Thoracic aorta (tissue), 2 donors: ENCODE results near the gene RFC1. TPM values are rescaled to one million over a fixed set of nuclear protein-coding genes. Genes with fewer than 3 reads are reported as not detected.
"Not testable (repeated sequence)": the region's sequence is repeated elsewhere in the genome, so short reads cannot be mapped to it uniquely, and the experiment has no call there.

Experiments
- ATAC-seq: fragments of 150-250 bp; one replicate; pipeline ENCODE4 v1.8.0; 2017; ENCODE audit warnings: low read depth; ENCODE audit not compliant: insufficient number of reproducible peaks, low FRiP score
- DNase-seq: peaks from one replicate; pipeline ENCODE4 v3.0.0-alpha.2; 2020; ENCODE audit warnings: low spot score
- H3K27ac ChIP-seq, 2 donors: fragments of 200-600 bp; sonication (generic); 1 replicate in 1 of 2; 2 replicates in 1 of 2; pipeline ENCODE4 v1.5.1; 2016; ENCODE audit warnings: mild to moderate bottlenecking in 2 of 2, moderate library complexity in 2 of 2
- H3K27me3 ChIP-seq: fragments of 200-600 bp; sonication (generic); replicated peaks from 2 replicates; pipeline ENCODE4 v1.6.0; 2016; ENCODE audit warnings: mild to moderate bottlenecking; ENCODE audit not compliant: insufficient read depth
- H3K36me3 ChIP-seq: fragments of 200-600 bp; sonication (generic); one replicate; pipeline ENCODE4 v1.5.1; 2016
- H3K4me1 ChIP-seq, 2 donors: fragments of 200-600 bp; sonication (generic); 1 replicate in 1 of 2; 2 replicates in 1 of 2; pipeline versions ENCODE4 v1.5.1 to v1.6.0; 2016; ENCODE audit warnings: low read depth in 2 of 2, mild to moderate bottlenecking in 1 of 2; ENCODE audit not compliant: control insufficient read depth in 1 of 2
- H3K4me3 ChIP-seq: fragments of 200-600 bp; sonication (generic); 2 replicates; pipeline ENCODE4 v1.5.1; 2016; ENCODE audit warnings: mild to moderate bottlenecking
- H3K9me3 ChIP-seq: fragments of 200-600 bp; sonication (generic); 2 replicates; pipeline ENCODE4 v1.5.1; 2016
- CTCF ChIP-seq: fragments of 200-600 bp; sonication (generic); IDR thresholded peaks from one replicate; pipeline ENCODE4 v1.5.1; 2019; ENCODE audit warnings: antibody characterized with exemption
- total RNA-seq, 2 donors: library from RNA; depleted of rRNA; stranded (reverse); fragments of >200 nt; gene quantifications; one replicate each; pipeline versions ENCODE4 v1.1.0 to v1.2.3, GENCODE V29; 2016

Gene RFC1
- total RNA-seq, 2 donors from 2014 or later: 36.2 to 38.6 TPM

GRCh38 chr4:39280770-39281169, 85.4 kb downstream of the RFC1 start:
- no peak for TF ChIP-seq CTCF
- Histone ChIP-seq H3K4me1 (no peaks in the 10 kb centered on the region), H3K27ac (no peak overlapping the region), H3K27me3 (no peaks in the 10 kb centered on the region), H3K36me3 (peaks cover 28% of the 10 kb centered on the region), H3K4me3 (no peak overlapping the region), H3K9me3 (peaks cover 2% of the 10 kb centered on the region)
- ATAC-seq (no peak), DNase-seq (no peak)

GRCh38 chr4:39279416-39279815, 86.7 kb downstream of the RFC1 start:
- no peaks in the 10 kb centered on the region for H3K27me3 ChIP-seq
- no peaks in the 10 kb centered on the region for H3K4me1 ChIP-seq
- H3K36me3 ChIP-seq: peaks cover 38% of the 10 kb centered on the region
- no peak for DNase-seq
- ATAC-seq: no peak
- no peak for TF ChIP-seq CTCF
- no peak overlapping the region for H3K4me3 ChIP-seq
- no peak overlapping the region for H3K27ac ChIP-seq
- H3K9me3 ChIP-seq: peaks cover 2% of the 10 kb centered on the region

GRCh38 chr4:39278476-39278875, 87.7 kb downstream of the RFC1 start:
- no peaks in the 10 kb centered on the region for H3K4me1 ChIP-seq
- DNase-seq (no peak), ATAC-seq (no peak)
- no peak overlapping the region for H3K27ac ChIP-seq
- TF ChIP-seq CTCF: no peak
- peaks cover 2% of the 10 kb centered on the region for H3K9me3 ChIP-seq
- H3K4me3 ChIP-seq: no peak overlapping the region
- H3K27me3 ChIP-seq: no peaks in the 10 kb centered on the region
- peaks cover 41% of the 10 kb centered on the region for H3K36me3 ChIP-seq

GRCh38 chr4:39277661-39278060, 88.5 kb downstream of the RFC1 start:
- H3K36me3 ChIP-seq: peaks cover 49% of the 10 kb centered on the region
- H3K4me1 ChIP-seq, DNase-seq, H3K27me3 ChIP-seq, H3K4me3 ChIP-seq, H3K27ac ChIP-seq, ATAC-seq, H3K9me3 ChIP-seq: not testable (repeated sequence)

- no peak for ATAC-seq
- no peaks in the 10 kb centered on the region for H3K4me1 ChIP-seq
- H3K4me3 ChIP-seq: no peak overlapping the region
- no peak overlapping the region for H3K27ac ChIP-seq
- DNase-seq: no peak
- H3K9me3 ChIP-seq: no peaks in the 10 kb centered on the region
- H3K36me3 ChIP-seq: peaks cover 52% of the 10 kb centered on the region
- no peaks in the 10 kb centered on the region for H3K27me3 ChIP-seq
- TF ChIP-seq CTCF: no peak
Measured at GRCh38 chr4:39274503-39274902, 91.7 kb downstream of the RFC1 start.

- no peak for TF ChIP-seq CTCF
- no peak overlapping the region for H3K27ac ChIP-seq
- no peaks in the 10 kb centered on the region for H3K27me3 ChIP-seq
- H3K9me3 ChIP-seq: no peaks in the 10 kb centered on the region
- no peaks in the 10 kb centered on the region for H3K4me1 ChIP-seq
- DNase-seq: no peak
- peaks cover 15% of the 10 kb centered on the region for H3K36me3 ChIP-seq
- no peak overlapping the region for H3K4me3 ChIP-seq
- ATAC-seq: no peak
Measured at GRCh38 chr4:39263895-39264294, 102.3 kb downstream of the RFC1 start.
